GM12865 (cell line): ENCODE data around the gene FABP1.
A peak's percentile ranks its signal among the peaks of the same experiment; 100 is the strongest.

ENCODE experiments used
- DNase-seq: peaks from one replicate; pipeline ENCODE4 v3.0.0; 2010; ENCODE audit warnings: low read depth
- H3K4me3 ChIP-seq: 2 replicates; pipeline ENCODE4 v1.5.1; 2011; ENCODE audit warnings: mild to moderate bottlenecking, low read depth, low read length, control low read depth
- TF ChIP-seq, protein P1 (sequence below): IDR thresholded peaks from 2 replicates; pipeline ENCODE4 v1.5.1; 2011; ENCODE audit warnings: low read length, control low read depth, low read depth, inconsistent platforms; ENCODE audit not compliant: insufficient read depth; ENCODE audit errors: missing control alignments

Gene FABP1

GRCh38 chr2:88127888-88128653 lies at the start of gene FABP1:
TSS of gene FABP1 (minus strand) at chr2:88128062. CDS start at chr2:88128017, 45 bp downstream.
- TF ChIP-seq, protein P1, sequence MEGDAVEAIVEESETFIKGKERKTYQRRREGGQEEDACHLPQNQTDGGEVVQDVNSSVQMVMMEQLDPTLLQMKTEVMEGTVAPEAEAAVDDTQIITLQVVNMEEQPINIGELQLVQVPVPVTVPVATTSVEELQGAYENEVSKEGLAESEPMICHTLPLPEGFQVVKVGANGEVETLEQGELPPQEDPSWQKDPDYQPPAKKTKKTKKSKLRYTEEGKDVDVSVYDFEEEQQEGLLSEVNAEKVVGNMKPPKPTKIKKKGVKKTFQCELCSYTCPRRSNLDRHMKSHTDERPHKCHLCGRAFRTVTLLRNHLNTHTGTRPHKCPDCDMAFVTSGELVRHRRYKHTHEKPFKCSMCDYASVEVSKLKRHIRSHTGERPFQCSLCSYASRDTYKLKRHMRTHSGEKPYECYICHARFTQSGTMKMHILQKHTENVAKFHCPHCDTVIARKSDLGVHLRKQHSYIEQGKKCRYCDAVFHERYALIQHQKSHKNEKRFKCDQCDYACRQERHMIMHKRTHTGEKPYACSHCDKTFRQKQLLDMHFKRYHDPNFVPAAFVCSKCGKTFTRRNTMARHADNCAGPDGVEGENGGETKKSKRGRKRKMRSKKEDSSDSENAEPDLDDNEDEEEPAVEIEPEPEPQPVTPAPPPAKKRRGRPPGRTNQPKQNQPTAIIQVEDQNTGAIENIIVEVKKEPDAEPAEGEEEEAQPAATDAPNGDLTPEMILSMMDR = no peak
- no peak within 1 kb of the TSS for H3K4me3 ChIP-seq

GRCh38 chr2:88177556-88177955 lies 49.7 kb upstream of the FABP1 start:
- DNase-seq = no peak

More at GRCh38 chr2:88127888-88128653, at the start of gene FABP1:
- DNase-seq = no peak

GRCh38 chr2:88176352-88176984 lies 48.6 kb upstream of the FABP1 start:
- DNase-seq = no peak
- TF ChIP-seq, protein P1 = no peak
- H3K4me3 ChIP-seq = no peak overlapping the region

More at GRCh38 chr2:88177556-88177955, 49.7 kb upstream of the FABP1 start:
- no peak overlapping the region for H3K4me3 ChIP-seq
- TF ChIP-seq, protein P1 = no peak

DNA sequence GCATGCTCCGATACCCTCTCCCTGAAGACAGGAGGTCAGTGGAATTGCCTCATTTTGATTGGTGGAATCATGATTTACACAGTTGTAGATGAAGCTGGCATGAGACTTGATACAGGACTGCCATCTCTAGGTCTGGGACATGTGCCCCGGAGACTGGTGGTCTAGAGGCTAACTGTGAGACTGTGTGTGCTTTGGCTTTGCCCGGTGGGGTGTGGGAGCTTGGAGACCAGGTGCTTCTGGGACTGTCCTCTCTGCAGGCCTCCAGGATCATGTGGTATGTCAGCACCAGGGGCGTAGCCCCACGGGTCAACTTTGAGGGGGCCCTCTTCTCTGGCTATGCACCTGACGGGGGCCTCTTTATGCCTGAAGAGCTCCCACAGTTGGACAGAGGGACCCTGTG lies 45.0 kb upstream of the FABP1 start:
- H3K4me3 ChIP-seq = no peak overlapping the region
- TF ChIP-seq, protein P1 = no peak
- DNase-seq = no peak

- TF ChIP-seq, protein P1 = no peak
- no peak overlapping the region for H3K4me3 ChIP-seq
- DNase-seq = no peak
These were observed 44.1 kb upstream of the FABP1 start for GRCh38 chr2:88171966-88172365.

DNA sequence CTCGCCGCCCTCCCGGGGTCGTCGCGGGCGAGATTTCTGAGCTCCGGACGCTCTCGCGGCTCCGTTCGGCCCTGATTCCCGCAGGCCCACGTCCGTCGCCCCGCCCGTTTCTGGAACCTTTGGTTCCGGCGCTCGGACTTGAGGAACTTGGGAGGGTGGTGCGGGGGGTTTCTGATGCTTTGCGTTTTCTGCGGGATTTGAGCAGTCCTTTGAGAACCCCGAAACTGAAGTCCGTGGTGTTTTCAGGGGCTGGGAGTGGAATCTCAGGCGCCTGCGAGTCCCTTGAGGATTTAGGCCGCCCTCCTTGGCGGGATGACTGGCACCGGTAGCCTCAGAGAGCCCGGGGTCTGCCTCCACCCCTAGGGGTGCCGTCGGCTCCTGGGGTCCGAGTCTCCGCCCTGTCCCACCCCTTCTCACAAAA lies 42.6 kb upstream of the FABP1 start:
- peak overlapping the region; percentile 35 for H3K4me3 ChIP-seq
- DNase-seq = no peak
- TF ChIP-seq, protein P1 = no peak
